ENCODE data around the gene ZNF821.
"Not testable (repeated sequence)": the region's sequence is repeated elsewhere in the genome, so short reads cannot be mapped to it uniquely, and the experiment has no call there.

Gene ZNF821

GRCh38 chr16:71883849-71884638, at the start of gene ZNF821:
Gene ZNF821 (minus strand): TSS chr16:71884182. CDS start chr16:71879946, 4,236 bp downstream.
- peak; percentile 99 for DNase-seq (ENCODE audit: low spot score)

- no peak for DNase-seq (ENCODE audit: low spot score)
Measured at GRCh38 chr16:71933017-71933416, 49.0 kb upstream of the ZNF821 start.

GRCh38 chr16:71931599-71931998, 47.6 kb upstream of the ZNF821 start:
- no peak for DNase-seq (ENCODE audit: low spot score)

- DNase-seq (ENCODE audit: low spot score), result no peak
Measured at GRCh38 chr16:71931001-71931400, 47.0 kb upstream of the ZNF821 start.

- DNase-seq (ENCODE audit: low spot score), result no peak
Measured at GRCh38 chr16:71930013-71930563, 46.1 kb upstream of the ZNF821 start.

GRCh38 chr16:71929048-71929447, 45.1 kb upstream of the ZNF821 start:
- DNase-seq (ENCODE audit: low spot score), result no peak

- DNase-seq (ENCODE audit: low spot score), result no peak
Measured at GRCh38 chr16:71927787-71928186, 43.8 kb upstream of the ZNF821 start.

- no peak for DNase-seq (ENCODE audit: low spot score)
Measured at GRCh38 chr16:71927383-71927782, 43.4 kb upstream of the ZNF821 start.

GRCh38 chr16:71924710-71925109, 40.7 kb upstream of the ZNF821 start:
- no peak for DNase-seq (ENCODE audit: low spot score)

GRCh38 chr16:71923941-71924690, 40.1 kb upstream of the ZNF821 start:
- no peak for DNase-seq (ENCODE audit: low spot score)

- DNase-seq (ENCODE audit: low spot score), result no peak
Measured at GRCh38 chr16:71920658-71921057, 36.7 kb upstream of the ZNF821 start.

- DNase-seq (ENCODE audit: low spot score), result no peak
Measured at GRCh38 chr16:71919035-71919434, 35.1 kb upstream of the ZNF821 start.

GRCh38 chr16:71917900-71918299, 33.9 kb upstream of the ZNF821 start:
- no peak for DNase-seq (ENCODE audit: low spot score)

- DNase-seq (ENCODE audit: low spot score), result no peak
Measured at GRCh38 chr16:71916397-71916920, 32.5 kb upstream of the ZNF821 start.

- DNase-seq (ENCODE audit: low spot score), result no peak
Measured at GRCh38 chr16:71915350-71915749, 31.4 kb upstream of the ZNF821 start.

GRCh38 chr16:71914802-71915201, 30.8 kb upstream of the ZNF821 start:
- no peak for DNase-seq (ENCODE audit: low spot score)

GRCh38 chr16:71912534-71913275, 28.7 kb upstream of the ZNF821 start:
- no peak for DNase-seq (ENCODE audit: low spot score)

GRCh38 chr16:71911121-71911520, 27.1 kb upstream of the ZNF821 start:
- no peak for DNase-seq (ENCODE audit: low spot score)

GRCh38 chr16:71905765-71906164, 21.8 kb upstream of the ZNF821 start:
- not testable (repeated sequence) for DNase-seq (ENCODE audit: low spot score)

- no peak for DNase-seq (ENCODE audit: low spot score)
Measured at GRCh38 chr16:71904239-71904638, 20.3 kb upstream of the ZNF821 start.

GRCh38 chr16:71903608-71904007, 19.6 kb upstream of the ZNF821 start:
- no peak for DNase-seq (ENCODE audit: low spot score)
